ENCODE measurements around the gene FLG. TPM values are rescaled to one million over a fixed set of nuclear protein-coding genes. Genes with fewer than 3 reads are reported as not detected.
"Not testable (repeated sequence)": the region's sequence is repeated elsewhere in the genome, so short reads cannot be mapped to it uniquely, and the experiment has no call there.

FLG gene
- total RNA-seq, 1 donor from 2014 or later, result not detected

- Mint-ChIP-seq H3K36me3 (no peaks in the 10 kb centered on the region), H3K4me3 (no peak overlapping the region), H3K9me3 (peaks cover 44% of the 10 kb centered on the region), H3K27me3 (ENCODE audit: low read depth) (no peaks in the 10 kb centered on the region), H3K27ac (no peak overlapping the region), H3K4me1 (no peaks in the 10 kb centered on the region)
- TF ChIP-seq CTCF (IDR thresholded peaks at IDR 0.05; ENCODE audit: unreplicated experiment), result no peak
- no peak for DNase-seq (ENCODE audit: low spot score in 2 of 2, unreplicated experiment in 2 of 2)
These were observed 3.9 kb upstream of the FLG start for GRCh38 chr1:152328801-152329391.

- H3K27ac Mint-ChIP-seq, result no peak overlapping the region
- no peak for TF ChIP-seq CTCF (IDR thresholded peaks at IDR 0.05; ENCODE audit: unreplicated experiment)
- H3K9me3 Mint-ChIP-seq, result peaks cover 57% of the 10 kb centered on the region
- H3K4me1 Mint-ChIP-seq, result no peaks in the 10 kb centered on the region
- no peak overlapping the region for H3K4me3 Mint-ChIP-seq
- DNase-seq (ENCODE audit: low spot score in 2 of 2, unreplicated experiment in 2 of 2), result no peak
- peaks cover 10% of the 10 kb centered on the region for H3K36me3 Mint-ChIP-seq
- H3K27me3 Mint-ChIP-seq (ENCODE audit: low read depth), result no peaks in the 10 kb centered on the region
These were observed 11.1 kb downstream of the FLG start for GRCh38 chr1:152313970-152314369.

GRCh38 chr1:152313319-152313801, 11.7 kb downstream of the FLG start:
- Mint-ChIP-seq H3K4me3 (no peak overlapping the region), H3K27me3 (ENCODE audit: low read depth) (no peaks in the 10 kb centered on the region), H3K36me3 (peaks cover 10% of the 10 kb centered on the region), H3K9me3 (peaks cover 63% of the 10 kb centered on the region), H3K27ac (no peak overlapping the region), H3K4me1 (no peaks in the 10 kb centered on the region)
- DNase-seq (ENCODE audit: low spot score in 2 of 2, unreplicated experiment in 2 of 2), result no peak
- no peak for TF ChIP-seq CTCF (IDR thresholded peaks at IDR 0.05; ENCODE audit: unreplicated experiment)

- H3K36me3 Mint-ChIP-seq; H3K27ac Mint-ChIP-seq; H3K4me1 Mint-ChIP-seq; DNase-seq (ENCODE audit: low spot score in 2 of 2, unreplicated experiment in 2 of 2); H3K27me3 Mint-ChIP-seq (ENCODE audit: low read depth); H3K4me3 Mint-ChIP-seq: not testable (repeated sequence)
- peaks cover 73% of the 10 kb centered on the region for H3K9me3 Mint-ChIP-seq
These were observed 12.9 kb downstream of the FLG start for GRCh38 chr1:152312169-152312568.

GRCh38 chr1:152309955-152310354, 15.1 kb downstream of the FLG start:
- no peak for DNase-seq (ENCODE audit: low spot score in 2 of 2, unreplicated experiment in 2 of 2)
- Mint-ChIP-seq H3K27ac (no peak overlapping the region), H3K4me3 (no peak overlapping the region), H3K9me3 (peaks cover 71% of the 10 kb centered on the region), H3K36me3 (peaks cover 10% of the 10 kb centered on the region), H3K27me3 (ENCODE audit: low read depth) (no peaks in the 10 kb centered on the region), H3K4me1 (no peaks in the 10 kb centered on the region)
- no peak for TF ChIP-seq CTCF (IDR thresholded peaks at IDR 0.05; ENCODE audit: unreplicated experiment)

- H3K27me3 Mint-ChIP-seq (ENCODE audit: low read depth); H3K4me1 Mint-ChIP-seq; H3K4me3 Mint-ChIP-seq; H3K36me3 Mint-ChIP-seq; H3K27ac Mint-ChIP-seq; DNase-seq (ENCODE audit: low spot score in 2 of 2, unreplicated experiment in 2 of 2): not testable (repeated sequence)
- H3K9me3 Mint-ChIP-seq, result peaks cover 72% of the 10 kb centered on the region
These were observed 15.6 kb downstream of the FLG start for GRCh38 chr1:152309320-152309901.

- H3K36me3 Mint-ChIP-seq; DNase-seq (ENCODE audit: low spot score in 2 of 2, unreplicated experiment in 2 of 2); H3K27ac Mint-ChIP-seq; H3K4me1 Mint-ChIP-seq; H3K4me3 Mint-ChIP-seq; H3K27me3 Mint-ChIP-seq (ENCODE audit: low read depth): not testable (repeated sequence)
- peaks cover 67% of the 10 kb centered on the region for H3K9me3 Mint-ChIP-seq
These were observed 16.3 kb downstream of the FLG start for GRCh38 chr1:152308758-152309157.

- H3K4me1 Mint-ChIP-seq; H3K36me3 Mint-ChIP-seq; H3K4me3 Mint-ChIP-seq; DNase-seq (ENCODE audit: low spot score in 2 of 2, unreplicated experiment in 2 of 2); H3K27ac Mint-ChIP-seq; H3K27me3 Mint-ChIP-seq (ENCODE audit: low read depth): not testable (repeated sequence)
- H3K9me3 Mint-ChIP-seq, result peaks cover 65% of the 10 kb centered on the region
These were observed 17.1 kb downstream of the FLG start for GRCh38 chr1:152307970-152308369.

GRCh38 chr1:152306123-152306522, 18.9 kb downstream of the FLG start:
- not testable (repeated sequence) for H3K4me1 Mint-ChIP-seq; H3K36me3 Mint-ChIP-seq; H3K27me3 Mint-ChIP-seq (ENCODE audit: low read depth); H3K27ac Mint-ChIP-seq; H3K4me3 Mint-ChIP-seq; DNase-seq (ENCODE audit: low spot score in 2 of 2, unreplicated experiment in 2 of 2)
- H3K9me3 Mint-ChIP-seq, result peaks cover 67% of the 10 kb centered on the region

- peaks cover 62% of the 10 kb centered on the region for H3K9me3 Mint-ChIP-seq
- DNase-seq (ENCODE audit: low spot score in 2 of 2, unreplicated experiment in 2 of 2); H3K4me1 Mint-ChIP-seq; H3K4me3 Mint-ChIP-seq; H3K27ac Mint-ChIP-seq; H3K36me3 Mint-ChIP-seq; H3K27me3 Mint-ChIP-seq (ENCODE audit: low read depth): not testable (repeated sequence)
These were observed 20.3 kb downstream of the FLG start for GRCh38 chr1:152304773-152305172.

Measured in mesothelial cell of epicardium (in vitro differentiated cells).